ENCODE measurements around the gene RAB5IF. TPM values are rescaled to one million over a fixed set of nuclear protein-coding genes. Genes with fewer than 3 reads are reported as not detected.

RAB5IF gene
- total and polyA plus RNA-seq, 2 donors (not counting 1 experiment from before 2014, with no cell fraction given): 41.4 to 69.4 TPM

- peaks cover 13% of the 10 kb centered on the region for H3K4me1 Mint-ChIP-seq
- no peak for DNase-seq
- CTCF ChIA-PET: no interaction called here
- WGBS (ENCODE audit: insufficient coverage): 100% methylated on average over 3 of the region's 3 CpGs
- Histone ChIP-seq H3K79me2 (ENCODE audit: control insufficient read depth, insufficient read depth, low read length) (no peaks in the 10 kb centered on the region), H4K20me1 (ENCODE audit: control insufficient read depth, insufficient read depth, low read length, poor library complexity, severe bottlenecking) (no peaks in the 10 kb centered on the region), H3K9me3 (ENCODE audit: control extremely low read depth in 1 of 3, control insufficient read depth in 2 of 3, insufficient read depth in 1 of 3, low read length in 2 of 3) (no peaks in the 10 kb centered on the region), H3K9ac (ENCODE audit: low read length) (no peak overlapping the region), H3K27me3 (replicated peaks in 1 of 4; ENCODE audit: control extremely low read depth in 1 of 4, control insufficient read depth in 3 of 4, insufficient read depth in 4 of 4, low read length in 3 of 4) (no peaks in the 10 kb centered on the region), H3K27ac (ENCODE audit: low read length in 2 of 2) (no peak overlapping the region), H2AFZ (ENCODE audit: insufficient read depth, low read depth, low read length, poor library complexity, severe bottlenecking) (no peak overlapping the region), H3K4me1 (ENCODE audit: control insufficient read depth in 2 of 2, insufficient read depth in 2 of 2, low read length in 2 of 2) (peaks cover 9 to 11% of the 10 kb centered on the region in 2 donors), H3K36me3 (replicated peaks in 1 of 2; ENCODE audit: control extremely low read depth in 1 of 2, control insufficient read depth in 1 of 2, extremely low read depth in 1 of 2, insufficient read depth in 2 of 2, low read length in 1 of 2) (no peaks in the 10 kb centered on the region), H3K4me3 (ENCODE audit: control extremely low read depth in 1 of 5, extremely low read depth in 1 of 5, insufficient read depth in 1 of 5, low read depth in 2 of 5, low read length in 4 of 5) (no peak overlapping the region), H3K4me2 (replicated peaks; ENCODE audit: low read depth, low read length, poor library complexity, severe bottlenecking) (no peak overlapping the region)
- H3K27ac Mint-ChIP-seq: no peak overlapping the region
- H3K9me3 Mint-ChIP-seq (ENCODE audit: insufficient read depth): no peaks in the 10 kb centered on the region
- intact Hi-C loops (cut with micrococcal nuclease): no loop called here
- no peak for ATAC-seq (ENCODE audit: low read depth)
- TF ChIP-seq EZH2 (IDR thresholded peaks at IDR 0.05; ENCODE audit: borderline replicate concordance, insufficient read depth, low read depth, low read length, poor library complexity, severe bottlenecking) (no peak), CTCF (IDR thresholded peaks at IDR 0.05) (no peak)
- H3K27me3 Mint-ChIP-seq: no peaks in the 10 kb centered on the region
- no peak overlapping the region for H3K4me3 Mint-ChIP-seq
- POLR2A ChIA-PET: no interaction called here
Observed at GRCh38 chr20:36632147-36632486, 26.5 kb downstream of the RAB5IF start.

- H3K27ac Mint-ChIP-seq: no peak overlapping the region
- Histone ChIP-seq H2AFZ (ENCODE audit: insufficient read depth, low read depth, low read length, poor library complexity, severe bottlenecking) (no peak overlapping the region), H4K20me1 (ENCODE audit: control insufficient read depth, insufficient read depth, low read length, poor library complexity, severe bottlenecking) (no peaks in the 10 kb centered on the region), H3K4me2 (replicated peaks; ENCODE audit: low read depth, low read length, poor library complexity, severe bottlenecking) (no peak overlapping the region), H3K9ac (ENCODE audit: low read length) (no peak overlapping the region), H3K9me3 (ENCODE audit: control extremely low read depth in 1 of 3, control insufficient read depth in 2 of 3, insufficient read depth in 1 of 3, low read length in 2 of 3) (no peaks in the 10 kb centered on the region), H3K36me3 (replicated peaks in 1 of 2; ENCODE audit: control extremely low read depth in 1 of 2, control insufficient read depth in 1 of 2, extremely low read depth in 1 of 2, insufficient read depth in 2 of 2, low read length in 1 of 2) (no peaks in the 10 kb centered on the region), H3K27me3 (replicated peaks in 1 of 4; ENCODE audit: control extremely low read depth in 1 of 4, control insufficient read depth in 3 of 4, insufficient read depth in 4 of 4, low read length in 3 of 4) (no peaks in the 10 kb centered on the region), H3K4me1 (ENCODE audit: control insufficient read depth in 2 of 2, insufficient read depth in 2 of 2, low read length in 2 of 2) (peaks cover 9 to 11% of the 10 kb centered on the region in 2 donors), H3K79me2 (ENCODE audit: control insufficient read depth, insufficient read depth, low read length) (no peaks in the 10 kb centered on the region), H3K4me3 (ENCODE audit: control extremely low read depth in 1 of 5, extremely low read depth in 1 of 5, insufficient read depth in 1 of 5, low read depth in 2 of 5, low read length in 4 of 5) (no peak overlapping the region), H3K27ac (ENCODE audit: low read length in 2 of 2) (no peak overlapping the region)
- H3K4me3 Mint-ChIP-seq: no peak overlapping the region
- no peaks in the 10 kb centered on the region for H3K9me3 Mint-ChIP-seq (ENCODE audit: insufficient read depth)
- 96% methylated on average over 14 of the region's 14 CpGs for WGBS (ENCODE audit: insufficient coverage)
- DNase-seq: no peak
- no peaks in the 10 kb centered on the region for H3K27me3 Mint-ChIP-seq
- no peak for ATAC-seq (ENCODE audit: low read depth)
- POLR2A ChIA-PET: no interaction called here
- TF ChIP-seq EZH2 (IDR thresholded peaks at IDR 0.05; ENCODE audit: borderline replicate concordance, insufficient read depth, low read depth, low read length, poor library complexity, severe bottlenecking) (no peak), CTCF (IDR thresholded peaks at IDR 0.05) (no peak)
- CTCF ChIA-PET: no interaction called here
- H3K4me1 Mint-ChIP-seq: peaks cover 13% of the 10 kb centered on the region
- intact Hi-C loops (cut with micrococcal nuclease): no loop called here
Observed at GRCh38 chr20:36632487-36633284, 27.1 kb downstream of the RAB5IF start.
